CD4-positive, alpha-beta T cell treated with Interleukin-15 for 1 hour (primary cell): ENCODE measurements around the gene DDX42.
"Not testable (repeated sequence)": the region's sequence is repeated elsewhere in the genome, so short reads cannot be mapped to it uniquely, and the experiment has no call there.

Experiments used
- DNase-seq: peaks from one replicate; pipeline ENCODE4 v3.0.0-alpha.2; 2020

DDX42 gene

GRCh38 chr17:63842173-63842539 lies 68.2 kb downstream of the DDX42 start:
- no peak for DNase-seq

GRCh38 chr17:63842540-63843386 lies 68.8 kb downstream of the DDX42 start, which contains the start of gene SMARCD2:
SMARCD2 (minus strand) TSS chr17:63842685; CDS start chr17:63842674, 11 bp downstream.
- DNase-seq: peak; percentile 98

GRCh38 chr17:63843387-63843888 lies 69.5 kb downstream of the DDX42 start:
- DNase-seq: peak; percentile 73

GRCh38 chr17:63843910-63844677 lies 70.1 kb downstream of the DDX42 start:
- DNase-seq: no peak

GRCh38 chr17:63845509-63845908 lies 71.5 kb downstream of the DDX42 start:
- no peak for DNase-seq

GRCh38 chr17:63847525-63848249 lies 73.7 kb downstream of the DDX42 start:
- no peak for DNase-seq

GRCh38 chr17:63848834-63849689 lies 75.1 kb downstream of the DDX42 start:
- DNase-seq: peak; percentile 95

GRCh38 chr17:63850401-63850800 lies 76.4 kb downstream of the DDX42 start:
- DNase-seq: no peak

- DNase-seq: no peak
These were observed 79.3 kb downstream of the DDX42 start for GRCh38 chr17:63853260-63853659.

GRCh38 chr17:63854709-63855108 lies 80.7 kb downstream of the DDX42 start:
- DNase-seq: no peak

- DNase-seq: no peak
These were observed 81.2 kb downstream of the DDX42 start for GRCh38 chr17:63855185-63855584.

GRCh38 chr17:63856425-63856824 lies 82.5 kb downstream of the DDX42 start:
- DNase-seq: not testable (repeated sequence)

- DNase-seq: no peak
These were observed 85.3 kb downstream of the DDX42 start for GRCh38 chr17:63859257-63859656.

GRCh38 chr17:63866625-63867024 lies 92.7 kb downstream of the DDX42 start:
- not testable (repeated sequence) for DNase-seq
